Measurements from ENCODE around the gene HRH1. TPM values are rescaled to one million over a fixed set of nuclear protein-coding genes. Genes with fewer than 3 reads are reported as not detected.

HRH1 gene
- total and polyA plus RNA-seq, 2 donors (not counting 1 experiment from before 2014, with no cell fraction given), result not detected

DNA sequence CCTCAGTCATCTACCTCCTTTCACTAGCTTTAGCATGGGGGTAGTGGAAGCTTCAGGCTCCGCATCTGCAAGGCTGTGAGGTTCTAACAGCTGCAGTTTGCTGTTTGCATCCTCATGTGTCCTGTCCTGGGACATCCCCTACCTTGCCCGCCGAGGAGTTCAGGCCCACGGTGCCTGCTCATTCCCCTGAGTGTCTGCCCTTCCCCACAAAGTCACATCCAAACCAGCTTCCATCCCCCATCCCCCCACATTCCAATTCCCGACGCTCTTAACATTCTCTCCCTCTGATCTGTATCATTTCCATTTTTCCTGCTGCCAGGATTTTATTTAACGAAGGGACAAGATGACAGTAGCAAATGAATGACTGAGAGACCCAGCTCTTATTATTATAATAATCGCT lies 43.8 kb downstream of the HRH1 start:
- H3K4me1 ChIP-seq (ENCODE audit: control insufficient read depth in 2 of 2, insufficient read depth in 2 of 2, low read length in 2 of 2), result no peaks in the 10 kb centered on the region
- H2AFZ ChIP-seq (ENCODE audit: insufficient read depth, low read depth, low read length, poor library complexity, severe bottlenecking), result no peak overlapping the region
- CTCF ChIA-PET, result no interaction called here
- H3K4me1 Mint-ChIP-seq, result no peaks in the 10 kb centered on the region
- no peak overlapping the region for H3K9ac ChIP-seq (ENCODE audit: low read length)
- no peak overlapping the region for H3K27ac Mint-ChIP-seq
- H3K36me3 ChIP-seq (replicated peaks in 1 of 2; ENCODE audit: control extremely low read depth in 1 of 2, control insufficient read depth in 1 of 2, extremely low read depth in 1 of 2, insufficient read depth in 2 of 2, low read length in 1 of 2), result no peaks in the 10 kb centered on the region
- peaks cover 0 to 9% (median 3%) of the 10 kb centered on the region in 4 experiments for H3K27me3 ChIP-seq (replicated peaks in 1 of 4; ENCODE audit: control extremely low read depth in 1 of 4, control insufficient read depth in 3 of 4, insufficient read depth in 4 of 4, low read length in 3 of 4)
- TF ChIP-seq CTCF (IDR thresholded peaks at IDR 0.05), result no peak
- no peak for TF ChIP-seq EZH2 (IDR thresholded peaks at IDR 0.05; ENCODE audit: borderline replicate concordance, insufficient read depth, low read depth, low read length, poor library complexity, severe bottlenecking)
- no peak for DNase-seq
- no peak overlapping the region for H3K27ac ChIP-seq (ENCODE audit: low read length in 2 of 2)
- H3K9me3 Mint-ChIP-seq (ENCODE audit: insufficient read depth), result no peaks in the 10 kb centered on the region
- no peak overlapping the region for H3K4me2 ChIP-seq (replicated peaks; ENCODE audit: low read depth, low read length, poor library complexity, severe bottlenecking)
- peaks cover 26% of the 10 kb centered on the region for H3K27me3 Mint-ChIP-seq
- H3K79me2 ChIP-seq (ENCODE audit: control insufficient read depth, insufficient read depth, low read length), result no peaks in the 10 kb centered on the region
- no peaks in the 10 kb centered on the region for H4K20me1 ChIP-seq (ENCODE audit: control insufficient read depth, insufficient read depth, low read length, poor library complexity, severe bottlenecking)
- no peak overlapping the region for H3K4me3 Mint-ChIP-seq
- H3K4me3 ChIP-seq (ENCODE audit: control extremely low read depth in 1 of 5, extremely low read depth in 1 of 5, insufficient read depth in 1 of 5, low read depth in 2 of 5, low read length in 4 of 5), result no peak overlapping the region
- WGBS (ENCODE audit: insufficient coverage), result 94% methylated on average over 6 of the region's 8 CpGs
- intact Hi-C loops (cut with micrococcal nuclease), result no loop called here
- ATAC-seq (ENCODE audit: low read depth), result no peak
- POLR2A ChIA-PET, result no interaction called here
- H3K9me3 ChIP-seq (ENCODE audit: control extremely low read depth in 1 of 3, control insufficient read depth in 2 of 3, insufficient read depth in 1 of 3, low read length in 2 of 3), result peaks cover 0 to 6% (median 0%) of the 10 kb centered on the region in 3 donors

- CTCF ChIA-PET, result no interaction called here
- H3K9me3 ChIP-seq (ENCODE audit: control extremely low read depth in 1 of 3, control insufficient read depth in 2 of 3, insufficient read depth in 1 of 3, low read length in 2 of 3), result peaks cover 0 to 6% (median 0%) of the 10 kb centered on the region in 3 donors
These were observed 44.2 kb downstream of the HRH1 start for GRCh38 chr3:11198495-11198894.

More at GRCh38 chr3:11198495-11198894, 44.2 kb downstream of the HRH1 start:
- WGBS (ENCODE audit: insufficient coverage), result 83% methylated on average over 1 of the region's 4 CpGs
- Histone ChIP-seq H2AFZ (ENCODE audit: insufficient read depth, low read depth, low read length, poor library complexity, severe bottlenecking) (no peak overlapping the region), H3K4me1 (ENCODE audit: control insufficient read depth in 2 of 2, insufficient read depth in 2 of 2, low read length in 2 of 2) (no peaks in the 10 kb centered on the region), H3K27ac (ENCODE audit: low read length in 2 of 2) (no peak overlapping the region), H3K27me3 (replicated peaks in 1 of 4; ENCODE audit: control extremely low read depth in 1 of 4, control insufficient read depth in 3 of 4, insufficient read depth in 4 of 4, low read length in 3 of 4) (peaks cover 0 to 9% (median 3%) of the 10 kb centered on the region in 4 experiments), H4K20me1 (ENCODE audit: control insufficient read depth, insufficient read depth, low read length, poor library complexity, severe bottlenecking) (no peaks in the 10 kb centered on the region), H3K9ac (ENCODE audit: low read length) (no peak overlapping the region), H3K79me2 (ENCODE audit: control insufficient read depth, insufficient read depth, low read length) (no peaks in the 10 kb centered on the region), H3K36me3 (replicated peaks in 1 of 2; ENCODE audit: control extremely low read depth in 1 of 2, control insufficient read depth in 1 of 2, extremely low read depth in 1 of 2, insufficient read depth in 2 of 2, low read length in 1 of 2) (no peaks in the 10 kb centered on the region), H3K4me2 (replicated peaks; ENCODE audit: low read depth, low read length, poor library complexity, severe bottlenecking) (no peak overlapping the region), H3K4me3 (ENCODE audit: control extremely low read depth in 1 of 5, extremely low read depth in 1 of 5, insufficient read depth in 1 of 5, low read depth in 2 of 5, low read length in 4 of 5) (no peak overlapping the region)
- intact Hi-C loops (cut with micrococcal nuclease), result no loop called here
- H3K4me1 Mint-ChIP-seq, result no peaks in the 10 kb centered on the region
- POLR2A ChIA-PET, result no interaction called here
- H3K4me3 Mint-ChIP-seq, result no peak overlapping the region
- no peak for TF ChIP-seq CTCF (IDR thresholded peaks at IDR 0.05)
- no peak for TF ChIP-seq EZH2 (IDR thresholded peaks at IDR 0.05; ENCODE audit: borderline replicate concordance, insufficient read depth, low read depth, low read length, poor library complexity, severe bottlenecking)
- peaks cover 26% of the 10 kb centered on the region for H3K27me3 Mint-ChIP-seq
- DNase-seq, result no peak
- no peak for ATAC-seq (ENCODE audit: low read depth)
- H3K27ac Mint-ChIP-seq, result no peak overlapping the region
- no peaks in the 10 kb centered on the region for H3K9me3 Mint-ChIP-seq (ENCODE audit: insufficient read depth)
